GM06990 (cell line): ENCODE results near the gene FAM47E.

Source experiments
- DNase-seq: peaks from one replicate; pipeline ENCODE4 v3.0.0-alpha.2; 2011; ENCODE audit not compliant: insufficient read length; ENCODE audit errors: extremely low read depth
- H3K27me3 ChIP-seq: replicated peaks from 2 replicates; pipeline ENCODE4 v1.6.0; 2011; ENCODE audit warnings: low read length; ENCODE audit not compliant: control insufficient read depth, insufficient read depth
- H3K36me3 ChIP-seq: 2 replicates; pipeline ENCODE4 v1.5.1; 2011; ENCODE audit warnings: low read length; ENCODE audit not compliant: control insufficient read depth, insufficient read depth
- H3K4me3 ChIP-seq: replicated peaks from 2 replicates; pipeline ENCODE4 v1.5.1; 2011; ENCODE audit warnings: low read depth, mild to moderate bottlenecking, control low read depth, low read length
- TF ChIP-seq, protein P1 (sequence below): IDR thresholded peaks from 2 replicates; pipeline ENCODE4 v1.5.1; 2011; ENCODE audit warnings: low read length, control low read depth, mild to moderate bottlenecking, inconsistent platforms; ENCODE audit not compliant: insufficient read depth, poor library complexity, severe bottlenecking

Gene FAM47E

GRCh38 chr4:76316131-76316530 is 64.6 kb downstream of the FAM47E start:
- no peak overlapping the region for H3K4me3 ChIP-seq
- TF ChIP-seq, protein P1, sequence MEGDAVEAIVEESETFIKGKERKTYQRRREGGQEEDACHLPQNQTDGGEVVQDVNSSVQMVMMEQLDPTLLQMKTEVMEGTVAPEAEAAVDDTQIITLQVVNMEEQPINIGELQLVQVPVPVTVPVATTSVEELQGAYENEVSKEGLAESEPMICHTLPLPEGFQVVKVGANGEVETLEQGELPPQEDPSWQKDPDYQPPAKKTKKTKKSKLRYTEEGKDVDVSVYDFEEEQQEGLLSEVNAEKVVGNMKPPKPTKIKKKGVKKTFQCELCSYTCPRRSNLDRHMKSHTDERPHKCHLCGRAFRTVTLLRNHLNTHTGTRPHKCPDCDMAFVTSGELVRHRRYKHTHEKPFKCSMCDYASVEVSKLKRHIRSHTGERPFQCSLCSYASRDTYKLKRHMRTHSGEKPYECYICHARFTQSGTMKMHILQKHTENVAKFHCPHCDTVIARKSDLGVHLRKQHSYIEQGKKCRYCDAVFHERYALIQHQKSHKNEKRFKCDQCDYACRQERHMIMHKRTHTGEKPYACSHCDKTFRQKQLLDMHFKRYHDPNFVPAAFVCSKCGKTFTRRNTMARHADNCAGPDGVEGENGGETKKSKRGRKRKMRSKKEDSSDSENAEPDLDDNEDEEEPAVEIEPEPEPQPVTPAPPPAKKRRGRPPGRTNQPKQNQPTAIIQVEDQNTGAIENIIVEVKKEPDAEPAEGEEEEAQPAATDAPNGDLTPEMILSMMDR, result no peak
- H3K36me3 ChIP-seq, result no peaks in the 10 kb centered on the region
- H3K27me3 ChIP-seq, result no peaks in the 10 kb centered on the region
- DNase-seq, result no peak

GRCh38 chr4:76322236-76322635 is 70.7 kb downstream of the FAM47E start:
- Histone ChIP-seq H3K36me3 (no peaks in the 10 kb centered on the region), H3K27me3 (no peaks in the 10 kb centered on the region), H3K4me3 (no peak overlapping the region)
- DNase-seq, result no peak
- TF ChIP-seq, protein P1, result no peak

DNA sequence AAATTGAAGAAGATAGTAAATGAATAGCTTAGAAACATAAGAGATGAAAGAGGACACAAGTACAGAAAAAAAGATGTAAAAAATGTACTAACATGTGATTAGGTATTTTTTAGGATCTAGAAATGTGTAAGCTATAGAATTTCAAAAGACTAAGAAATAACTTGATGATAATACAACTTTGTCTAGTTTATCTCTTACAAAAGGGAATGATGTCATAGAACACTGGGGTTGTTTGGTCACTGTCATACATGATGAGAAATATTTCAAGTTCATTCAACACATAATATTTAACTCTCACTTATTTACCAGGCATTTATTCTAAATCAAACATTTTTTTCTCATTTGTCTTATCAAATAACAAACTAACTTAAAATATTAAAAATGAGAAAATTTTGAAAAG is 73.6 kb downstream of the FAM47E start:
- no peak for DNase-seq
- Histone ChIP-seq H3K27me3 (no peaks in the 10 kb centered on the region), H3K4me3 (no peak overlapping the region), H3K36me3 (no peaks in the 10 kb centered on the region)
- TF ChIP-seq, protein P1, result no peak

- Histone ChIP-seq H3K4me3 (no peak overlapping the region), H3K27me3 (no peaks in the 10 kb centered on the region), H3K36me3 (no peaks in the 10 kb centered on the region)
- TF ChIP-seq, protein P1, result no peak
- no peak for DNase-seq
Measured at GRCh38 chr4:76326515-76326914, 75.0 kb downstream of the FAM47E start.
